PFSK-1 (cell line): ENCODE measurements around the gene NTN1.

Experiments
- FOXP2 ChIP-seq: optimal IDR thresholded peaks from 2 replicates; pipeline ENCODE3; 2011; ENCODE audit warnings: borderline replicate concordance, control low read depth, inconsistent platforms; ENCODE audit not compliant: insufficient read depth; ENCODE audit errors: extremely low read length, extremely low read depth
- POLR2AphosphoS5 ChIP-seq: IDR thresholded peaks from 2 replicates; pipeline ENCODE4 v1.6.1; 2012; ENCODE audit warnings: low read depth, mild to moderate bottlenecking, control low read depth, low read length, moderate library complexity
- SIN3A ChIP-seq: IDR thresholded peaks from 2 replicates; pipeline ENCODE4 v1.6.1; 2012; ENCODE audit warnings: mild to moderate bottlenecking, low read length, moderate library complexity, borderline replicate concordance; ENCODE audit not compliant: insufficient read depth
- TAF1 ChIP-seq: IDR thresholded peaks from 2 replicates; pipeline ENCODE4 v1.6.1; 2012; ENCODE audit warnings: low read length, control low read depth, borderline replicate concordance; ENCODE audit not compliant: insufficient read depth
- TF ChIP-seq, protein P1 (sequence below), 2 experiments: IDR thresholded peaks; 2 replicates each; pipeline versions ENCODE4 v1.6.1 to v1.8.0; 2011 to 2012; ENCODE audit warnings: low read depth in 2 of 2, low read length in 2 of 2, control low read depth in 1 of 2, inconsistent platforms in 1 of 2, mild to moderate bottlenecking in 1 of 2, moderate library complexity in 1 of 2; ENCODE audit not compliant: insufficient read depth in 1 of 2

DNA sequence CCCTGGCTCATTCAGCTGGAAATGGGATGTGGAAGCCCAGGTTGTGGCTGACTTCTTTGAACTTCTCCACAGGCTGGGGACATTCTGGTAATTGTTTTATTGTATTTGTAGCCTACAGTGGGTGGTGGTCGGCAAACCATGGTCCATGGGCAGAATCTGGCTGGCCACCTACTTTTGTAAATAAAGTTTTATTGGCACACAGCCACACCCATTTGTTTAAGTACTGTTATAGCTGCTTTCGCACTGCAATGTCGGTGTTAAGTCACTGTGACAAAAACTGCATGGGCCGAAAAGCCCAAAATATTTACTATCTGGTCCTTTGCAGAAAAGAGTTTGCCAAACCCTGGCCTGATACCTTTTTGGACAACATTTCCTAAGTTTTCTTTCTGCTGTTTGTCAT, 86.2 kb downstream of the NTN1 start:
- TF ChIP-seq POLR2AphosphoS5: no peak
- TF ChIP-seq TAF1: no peak
- TF ChIP-seq, protein P1, sequence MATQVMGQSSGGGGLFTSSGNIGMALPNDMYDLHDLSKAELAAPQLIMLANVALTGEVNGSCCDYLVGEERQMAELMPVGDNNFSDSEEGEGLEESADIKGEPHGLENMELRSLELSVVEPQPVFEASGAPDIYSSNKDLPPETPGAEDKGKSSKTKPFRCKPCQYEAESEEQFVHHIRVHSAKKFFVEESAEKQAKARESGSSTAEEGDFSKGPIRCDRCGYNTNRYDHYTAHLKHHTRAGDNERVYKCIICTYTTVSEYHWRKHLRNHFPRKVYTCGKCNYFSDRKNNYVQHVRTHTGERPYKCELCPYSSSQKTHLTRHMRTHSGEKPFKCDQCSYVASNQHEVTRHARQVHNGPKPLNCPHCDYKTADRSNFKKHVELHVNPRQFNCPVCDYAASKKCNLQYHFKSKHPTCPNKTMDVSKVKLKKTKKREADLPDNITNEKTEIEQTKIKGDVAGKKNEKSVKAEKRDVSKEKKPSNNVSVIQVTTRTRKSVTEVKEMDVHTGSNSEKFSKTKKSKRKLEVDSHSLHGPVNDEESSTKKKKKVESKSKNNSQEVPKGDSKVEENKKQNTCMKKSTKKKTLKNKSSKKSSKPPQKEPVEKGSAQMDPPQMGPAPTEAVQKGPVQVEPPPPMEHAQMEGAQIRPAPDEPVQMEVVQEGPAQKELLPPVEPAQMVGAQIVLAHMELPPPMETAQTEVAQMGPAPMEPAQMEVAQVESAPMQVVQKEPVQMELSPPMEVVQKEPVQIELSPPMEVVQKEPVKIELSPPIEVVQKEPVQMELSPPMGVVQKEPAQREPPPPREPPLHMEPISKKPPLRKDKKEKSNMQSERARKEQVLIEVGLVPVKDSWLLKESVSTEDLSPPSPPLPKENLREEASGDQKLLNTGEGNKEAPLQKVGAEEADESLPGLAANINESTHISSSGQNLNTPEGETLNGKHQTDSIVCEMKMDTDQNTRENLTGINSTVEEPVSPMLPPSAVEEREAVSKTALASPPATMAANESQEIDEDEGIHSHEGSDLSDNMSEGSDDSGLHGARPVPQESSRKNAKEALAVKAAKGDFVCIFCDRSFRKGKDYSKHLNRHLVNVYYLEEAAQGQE (IDR thresholded peaks at IDR 0.05; ENCODE audit: insufficient read depth in 1 of 2, low read depth in 2 of 2, low read length in 2 of 2): no peak
- TF ChIP-seq SIN3A: no peak
- TF ChIP-seq FOXP2: no peak
